CD4-positive, alpha-beta T cell treated with Interferon gamma for 1 hour (primary cell): ENCODE results near the gene IGSF22.

ENCODE experiments used
- DNase-seq: peaks from one replicate; pipeline ENCODE4 v3.0.0-alpha.2; 2020

Gene IGSF22

DNA sequence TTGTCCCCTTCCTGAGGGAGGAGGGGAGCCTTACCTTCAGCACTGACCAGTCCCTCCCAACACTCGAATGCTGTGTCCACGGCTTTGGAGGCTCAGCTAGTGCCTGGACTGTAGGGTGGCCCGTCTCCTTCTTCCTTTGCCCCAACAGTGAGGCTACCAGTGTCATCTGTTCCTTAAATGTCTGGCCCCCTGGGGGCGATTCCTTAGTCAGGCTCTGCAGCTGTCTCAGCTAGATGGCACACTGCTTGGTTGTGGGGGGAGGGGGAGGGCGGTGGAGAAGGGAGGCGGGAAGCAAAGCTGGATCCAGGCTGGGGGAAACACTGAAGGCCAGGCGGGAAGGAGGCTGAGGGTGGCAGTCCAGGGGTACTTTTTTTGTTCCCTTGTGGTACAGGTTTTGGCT is at the start of gene IGSF22:
TSS of gene IGSF22 (minus strand) at position 149 of the 400 bp plus-strand sequence. CDS start 1,952 bp downstream, outside the sequence.
- no peak for DNase-seq

GRCh38 chr11:18774801-18775200 is 48.8 kb upstream of the IGSF22 start:
- no peak for DNase-seq

GRCh38 chr11:18773681-18774080 is 47.7 kb upstream of the IGSF22 start:
- DNase-seq: no peak

DNA sequence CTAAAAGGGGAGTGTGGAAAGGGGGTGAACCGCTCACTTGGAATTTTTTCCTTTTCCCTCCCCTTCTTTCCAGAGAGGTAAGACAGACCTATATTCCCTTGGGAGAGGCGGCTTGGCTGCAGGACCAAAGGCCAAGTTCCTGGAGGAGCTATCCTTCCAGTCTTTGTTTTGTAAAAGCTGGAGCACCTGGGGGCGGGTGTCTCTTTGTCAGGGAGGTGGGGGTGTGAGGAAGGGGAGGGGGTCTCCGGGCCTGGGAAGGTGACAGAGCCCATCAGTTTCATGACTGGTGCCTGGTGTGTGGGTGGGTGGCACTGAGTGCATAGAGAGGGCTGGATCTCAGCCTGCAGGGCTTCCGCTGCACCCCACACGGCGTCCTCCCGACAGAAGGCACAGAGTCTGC is 47.1 kb upstream of the IGSF22 start:
- DNase-seq: no peak

DNA sequence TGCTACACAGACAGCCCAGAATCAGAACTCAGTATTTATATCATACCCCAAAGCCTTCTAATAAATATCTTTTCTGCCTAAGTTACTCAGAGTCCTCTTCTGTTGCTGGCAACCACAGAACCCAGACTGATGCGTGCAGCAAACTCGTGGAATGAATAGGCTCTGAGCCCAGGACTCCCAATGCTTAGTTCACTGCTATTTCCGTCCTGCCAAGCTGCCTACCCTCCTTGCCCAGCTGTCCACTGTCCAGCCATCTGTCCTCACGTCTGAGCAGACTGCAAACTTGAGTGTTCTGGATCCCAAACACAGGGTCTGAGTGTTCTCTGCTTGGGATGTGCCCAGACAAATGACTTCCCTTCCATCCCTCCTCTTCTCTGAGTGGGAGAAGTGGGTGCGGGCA is 46.2 kb upstream of the IGSF22 start:
- no peak for DNase-seq

GRCh38 chr11:18771266-18772035 is 45.5 kb upstream of the IGSF22 start:
- DNase-seq: no peak

GRCh38 chr11:18770479-18771125 is 44.6 kb upstream of the IGSF22 start:
- no peak for DNase-seq

GRCh38 chr11:18769802-18770456 is 43.9 kb upstream of the IGSF22 start:
- no peak for DNase-seq

GRCh38 chr11:18768978-18769377 is 43.0 kb upstream of the IGSF22 start:
- DNase-seq: no peak

DNA sequence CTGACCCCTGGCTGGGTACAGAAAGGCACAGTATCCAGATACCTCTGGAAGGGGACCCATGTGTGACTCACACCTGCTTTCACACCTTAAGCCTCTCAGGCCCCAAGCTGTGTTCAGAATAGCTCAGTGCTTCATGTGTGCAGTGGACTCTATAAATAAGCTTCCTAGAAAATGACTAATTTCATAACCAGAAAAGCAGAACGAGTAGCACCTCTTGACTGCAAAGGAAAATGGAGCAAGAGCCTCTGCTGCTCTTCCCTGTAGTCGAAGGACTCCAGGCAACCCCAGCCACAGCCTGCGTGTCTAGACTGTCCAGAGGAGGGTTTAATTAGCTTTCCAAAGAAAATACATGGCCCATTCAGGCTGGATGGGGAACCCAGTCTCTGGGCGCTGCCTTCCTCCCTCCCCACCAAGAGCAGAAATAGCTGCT is 42.5 kb upstream of the IGSF22 start:
- DNase-seq: no peak

GRCh38 chr11:18766015-18766414 is 40.0 kb upstream of the IGSF22 start:
- no peak for DNase-seq

- no peak for DNase-seq
Measured at GRCh38 chr11:18765554-18765953, 39.6 kb upstream of the IGSF22 start.

DNA sequence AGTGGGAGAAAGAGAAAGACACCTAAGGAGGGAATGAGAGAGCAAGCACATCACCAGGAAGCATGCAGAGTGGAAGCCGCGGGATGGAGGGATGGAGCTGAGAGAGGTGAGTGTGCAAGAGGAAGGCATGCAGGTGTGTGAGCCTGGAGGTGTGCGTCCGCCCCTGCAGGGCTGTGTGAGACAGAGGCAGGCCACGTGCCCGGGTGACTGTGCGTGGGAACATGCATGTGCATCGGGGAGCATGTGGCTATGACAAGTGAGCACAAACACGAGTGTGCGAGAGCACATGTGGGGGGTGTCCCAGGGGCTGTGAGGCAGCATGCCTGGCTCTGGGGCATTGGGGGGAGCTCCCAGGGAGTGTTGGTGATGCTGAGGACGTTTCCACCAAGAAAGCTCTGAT is 35.8 kb upstream of the IGSF22 start:
- DNase-seq: no peak

GRCh38 chr11:18761144-18761543 is 35.2 kb upstream of the IGSF22 start:
- DNase-seq: no peak

- DNase-seq: no peak
Measured at GRCh38 chr11:18757811-18758210, 31.8 kb upstream of the IGSF22 start.

DNA sequence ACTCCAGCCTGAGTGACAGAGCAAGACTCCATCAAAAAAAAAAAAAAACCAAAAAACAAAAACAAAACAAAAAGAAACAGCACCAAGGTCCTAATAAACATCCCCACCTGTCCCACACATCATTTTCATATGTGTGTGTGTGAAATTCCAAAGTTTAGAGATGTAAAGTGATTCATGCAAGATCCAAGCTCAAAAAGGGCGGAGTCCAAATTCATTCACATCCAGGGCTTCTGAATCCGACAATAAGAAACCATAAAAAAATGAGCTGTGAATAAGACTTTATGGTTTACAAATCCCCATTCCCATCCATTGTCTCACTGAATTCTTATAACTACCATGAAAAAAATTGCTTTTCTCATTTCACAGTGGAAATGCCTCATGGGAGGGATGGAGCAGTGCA is 30.9 kb upstream of the IGSF22 start:
- no peak for DNase-seq

DNA sequence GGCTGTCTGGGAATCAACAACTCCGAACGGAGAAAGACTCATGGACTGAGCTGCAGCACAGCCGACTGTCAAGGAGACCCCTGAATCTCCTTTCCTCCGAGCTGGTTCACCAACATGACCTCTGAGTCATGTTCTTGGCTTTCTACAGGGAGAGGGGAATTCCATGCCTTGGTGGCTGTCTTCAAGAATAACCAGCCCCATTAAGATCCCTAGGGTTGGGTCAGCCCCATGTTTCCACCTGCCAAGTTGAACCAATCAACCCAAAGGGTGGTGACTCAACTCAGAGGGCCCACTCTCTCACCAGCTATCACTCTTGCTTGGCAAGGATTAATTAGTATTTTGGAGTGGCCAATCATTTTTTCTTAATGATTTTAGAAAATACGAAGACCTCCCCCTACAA is 28.3 kb upstream of the IGSF22 start:
- DNase-seq: no peak

DNA sequence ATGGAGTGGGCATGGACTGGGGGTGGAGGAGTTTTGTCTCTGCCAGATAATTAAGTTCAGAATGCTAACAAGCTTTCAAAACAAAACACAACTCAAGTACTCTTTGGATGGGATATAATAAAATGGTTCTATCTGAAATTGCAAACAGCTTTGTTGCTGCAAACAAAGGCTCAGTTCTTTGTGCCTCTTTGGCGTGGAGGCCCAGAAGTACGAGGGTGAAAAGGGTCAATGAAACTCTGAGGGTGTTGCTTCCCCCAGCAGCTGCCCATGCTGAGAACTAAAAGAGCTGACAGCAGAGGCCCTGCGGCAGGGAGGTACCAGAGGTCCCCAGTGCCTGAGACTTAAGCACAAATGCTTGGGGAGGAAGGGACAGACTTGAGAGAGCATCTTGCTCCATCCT is 26.5 kb upstream of the IGSF22 start:
- DNase-seq: no peak

DNA sequence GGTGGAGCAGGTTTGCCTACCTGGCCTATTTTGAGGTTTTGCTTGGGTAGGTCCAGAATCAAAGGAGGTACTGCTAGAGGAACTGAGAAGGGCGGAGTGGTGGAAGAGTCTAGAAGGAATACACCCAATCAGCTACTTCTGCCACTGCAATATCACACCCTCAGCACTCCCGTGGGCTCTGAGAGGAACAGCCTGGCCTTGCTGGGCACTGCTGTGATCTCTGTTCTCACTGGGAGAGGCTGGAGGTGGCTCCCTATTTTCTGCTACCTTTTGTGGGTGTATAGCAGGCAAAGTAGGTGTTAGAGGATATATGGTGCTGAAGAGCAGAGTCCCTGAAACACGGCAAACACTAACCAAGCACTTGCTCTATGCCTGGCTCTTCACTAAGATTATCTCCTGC is 25.0 kb upstream of the IGSF22 start:
- DNase-seq: no peak

- no peak for DNase-seq
Measured at GRCh38 chr11:18749681-18750319, 23.8 kb upstream of the IGSF22 start.

DNA sequence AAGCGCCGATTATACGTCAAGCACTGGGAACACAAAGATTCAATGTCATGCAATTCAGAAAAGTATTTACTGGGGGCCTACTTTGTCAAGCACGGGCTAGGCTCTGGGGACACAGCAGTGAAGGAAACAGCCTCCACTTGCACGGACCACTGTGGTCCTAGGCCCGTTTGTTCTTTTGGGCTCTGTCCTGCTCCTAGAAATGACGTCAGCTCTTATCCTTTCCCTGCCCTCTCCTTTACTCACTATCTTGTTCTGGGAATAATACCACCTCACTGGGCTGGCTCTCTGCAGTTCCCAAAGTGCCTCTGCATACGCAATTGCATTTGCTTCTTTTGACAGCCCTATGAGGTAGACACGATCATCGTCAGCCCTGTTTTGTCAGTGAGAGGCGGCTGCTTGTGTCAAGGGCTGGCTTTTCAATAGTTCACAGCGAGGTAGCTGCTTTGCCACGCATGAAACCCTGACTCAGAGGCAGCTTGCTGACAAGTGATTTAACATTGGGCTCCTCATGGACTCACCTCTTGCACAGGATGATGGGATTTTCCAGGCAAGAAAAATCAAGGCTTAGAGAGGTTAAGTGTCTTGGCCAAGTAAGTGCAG is 22.9 kb upstream of the IGSF22 start:
- no peak for DNase-seq

DNA sequence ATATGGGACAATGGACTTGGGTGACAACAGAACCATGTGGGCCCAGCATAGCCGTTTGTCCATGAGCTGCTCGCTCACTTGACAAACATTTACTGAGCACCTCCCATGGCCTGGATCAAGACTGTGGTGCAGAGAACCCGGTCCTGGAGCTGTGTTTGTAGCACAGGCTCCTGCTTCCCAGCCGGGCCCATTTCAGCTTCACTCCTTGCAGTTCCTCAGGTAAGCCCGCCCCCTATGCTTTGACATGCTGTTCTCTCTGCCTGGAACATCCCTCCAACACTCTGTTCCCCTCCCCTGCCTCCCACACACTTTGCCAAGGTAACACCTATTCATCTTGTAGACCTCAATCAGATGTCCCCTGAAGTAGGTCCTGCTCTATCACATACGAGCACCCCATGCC is 19.3 kb upstream of the IGSF22 start:
- no peak for DNase-seq

- DNase-seq: no peak
Measured at GRCh38 chr11:18743900-18744514, 18.0 kb upstream of the IGSF22 start.
